Activated CD8-positive, alpha-beta memory T cell treated with anti-CD3 and anti-CD28 coated beads, Interleukin-2, amount 50 U/mL, for 24 hours (primary cell): Measurements from ENCODE around the gene ITGA3.
"Not testable (repeated sequence)": the region's sequence is repeated elsewhere in the genome, so short reads cannot be mapped to it uniquely, and the experiment has no call there.

Experiments
- DNase-seq: peaks from one replicate; pipeline ENCODE4 v3.0.0-alpha.2; 2020; ENCODE audit errors: extremely low read depth

The ITGA3 gene

DNA sequence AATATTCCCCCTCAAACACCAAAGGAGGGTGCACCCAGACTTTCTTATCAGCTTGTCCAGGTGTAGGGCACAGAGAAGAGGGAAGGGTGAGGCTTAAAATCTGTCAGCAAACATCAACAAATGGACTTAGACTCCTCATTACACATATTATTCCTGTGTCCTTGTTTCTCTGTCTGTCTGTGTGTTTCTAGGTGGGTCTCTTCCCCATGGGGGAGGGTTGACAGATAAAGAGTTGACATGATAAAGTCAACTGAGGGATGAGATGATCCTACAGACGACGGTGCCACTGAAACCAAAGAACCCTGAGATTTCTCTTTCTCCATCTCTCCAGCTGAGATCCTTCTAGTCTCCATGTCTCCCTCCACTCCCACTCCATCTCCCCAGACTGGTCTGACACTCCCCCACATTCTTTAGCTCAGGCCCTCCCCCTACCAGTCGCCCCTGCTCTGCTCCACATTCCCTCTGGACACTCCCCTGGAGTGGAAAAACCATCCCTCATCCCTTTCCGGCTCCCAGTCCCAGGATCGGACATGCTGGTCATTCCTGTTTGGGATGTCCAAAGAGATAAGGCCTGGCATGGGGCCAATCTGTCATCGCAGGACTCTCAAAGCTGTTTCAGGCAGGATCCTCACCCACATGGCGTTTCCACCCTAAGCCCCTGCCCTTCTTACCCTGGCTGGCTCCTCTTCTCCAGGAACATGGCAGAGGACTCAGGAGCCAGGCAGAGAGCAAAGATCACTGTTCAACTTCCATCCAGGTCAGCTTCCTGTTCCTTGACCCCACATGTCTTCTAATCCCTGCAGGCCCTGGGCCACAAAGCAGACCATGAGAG, 2.9 kb upstream of the ITGA3 start:
- no peak for DNase-seq

DNA sequence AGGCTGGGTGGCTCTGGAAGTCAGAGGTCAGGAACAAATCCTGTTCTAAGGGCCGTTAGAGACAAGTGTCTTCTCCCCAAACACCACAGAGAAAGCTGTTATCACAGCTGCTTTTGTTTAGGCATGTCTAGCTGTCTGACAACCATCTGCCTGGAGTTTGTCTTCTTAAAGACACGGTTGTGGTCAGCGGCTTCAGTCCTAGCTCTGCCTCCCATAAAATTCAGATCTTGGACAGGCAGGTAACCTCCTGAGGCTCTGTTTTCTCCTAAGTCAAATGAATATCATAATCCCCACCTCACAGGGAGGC, 2.3 kb upstream of the ITGA3 start:
- no peak for DNase-seq

DNA sequence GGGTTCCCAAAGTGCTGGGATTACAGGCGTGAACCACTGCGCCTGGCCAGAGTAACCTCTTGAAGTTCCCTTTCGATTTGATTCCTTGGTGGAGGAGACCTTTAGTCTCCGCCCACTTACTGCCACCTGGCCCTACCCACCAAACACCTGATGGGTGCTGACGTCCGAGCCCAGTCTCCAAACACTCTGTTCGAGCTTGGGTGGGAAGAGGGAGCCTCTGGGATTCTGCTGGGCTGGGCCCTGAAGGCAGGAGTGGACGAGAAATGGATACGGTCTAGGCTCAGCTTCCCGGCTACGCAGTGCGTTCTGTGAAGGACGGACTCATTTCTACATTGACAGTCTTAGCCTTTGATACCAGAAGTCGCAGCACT, 870 bp upstream of the ITGA3 start:
- no peak for DNase-seq

DNA sequence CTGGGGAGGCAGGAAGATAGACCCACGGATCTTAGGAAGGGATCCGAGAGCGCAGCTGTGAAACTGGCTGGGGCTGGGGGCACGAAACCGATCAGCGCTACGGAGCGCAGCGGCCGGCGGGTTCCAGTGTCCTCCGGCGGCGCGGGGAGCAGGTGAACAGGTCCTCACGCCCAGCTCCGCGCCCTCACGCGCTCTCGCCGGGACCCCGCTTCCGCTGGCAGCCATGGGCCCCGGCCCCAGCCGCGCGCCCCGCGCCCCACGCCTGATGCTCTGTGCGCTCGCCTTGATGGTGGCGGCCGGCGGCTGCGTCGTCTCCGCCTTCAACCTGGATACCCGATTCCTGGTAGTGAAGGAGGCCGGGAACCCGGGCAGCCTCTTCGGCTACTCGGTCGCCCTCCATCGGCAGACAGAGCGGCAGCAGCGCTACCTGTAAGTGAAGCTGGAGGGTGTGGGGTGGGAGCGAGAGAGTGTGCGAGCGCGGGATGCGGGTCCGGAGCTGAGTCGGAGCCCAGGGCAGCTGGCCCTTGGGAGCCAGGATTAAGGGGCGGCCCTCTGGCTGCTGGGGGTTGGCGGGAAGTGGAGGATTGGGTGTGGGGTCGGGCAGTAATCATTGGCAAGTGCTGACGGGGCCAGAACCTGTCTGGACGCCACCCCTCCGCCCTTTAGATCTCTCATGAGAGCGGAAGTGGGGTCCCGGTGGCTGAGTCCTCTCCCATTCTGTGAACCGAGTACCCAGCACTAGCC, 479 bp downstream of the ITGA3 start:
- no peak for DNase-seq

DNA sequence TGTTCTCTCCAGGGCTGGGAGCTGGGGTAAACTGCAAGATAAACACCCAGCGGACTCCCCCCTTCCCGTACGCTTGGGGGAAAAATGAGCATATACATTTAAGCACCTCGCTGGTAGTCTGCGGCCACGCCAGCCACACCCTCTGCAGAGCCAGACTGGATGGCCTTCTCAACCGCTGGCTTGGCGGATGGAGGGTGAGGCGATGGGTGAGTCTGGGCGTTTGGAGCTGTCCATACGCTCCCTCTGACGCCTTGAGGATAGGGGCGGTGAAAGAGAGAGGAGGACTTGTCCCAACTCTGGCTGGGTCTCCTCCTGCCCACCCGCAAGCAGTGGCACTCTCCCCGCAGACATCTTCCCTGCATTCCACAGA, 1.0 kb downstream of the ITGA3 start:
- DNase-seq: no peak

DNA sequence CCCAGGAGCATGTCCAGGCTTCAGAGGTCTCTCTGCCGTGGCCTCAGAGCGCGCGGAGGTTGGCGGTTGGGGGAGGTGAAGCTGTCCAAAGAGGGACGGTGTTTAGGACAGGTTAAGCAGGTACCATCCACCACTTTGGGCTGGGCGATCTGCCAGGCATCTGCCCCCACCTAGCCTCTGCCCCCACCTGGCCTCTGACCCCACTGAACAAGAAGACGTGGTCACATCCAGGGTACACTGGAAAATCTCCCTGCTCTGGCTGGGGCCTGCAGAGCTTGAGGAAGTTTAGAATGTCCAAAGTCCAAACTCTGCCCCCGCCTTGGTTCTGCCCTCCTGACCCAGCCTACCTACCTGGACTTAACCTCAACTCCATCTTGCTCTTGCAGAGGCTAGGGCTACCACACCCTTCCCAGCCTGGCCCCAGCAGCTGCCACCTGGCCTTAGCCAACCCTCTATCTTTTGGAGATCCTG, 1.6 kb downstream of the ITGA3 start:
- no peak for DNase-seq

DNA sequence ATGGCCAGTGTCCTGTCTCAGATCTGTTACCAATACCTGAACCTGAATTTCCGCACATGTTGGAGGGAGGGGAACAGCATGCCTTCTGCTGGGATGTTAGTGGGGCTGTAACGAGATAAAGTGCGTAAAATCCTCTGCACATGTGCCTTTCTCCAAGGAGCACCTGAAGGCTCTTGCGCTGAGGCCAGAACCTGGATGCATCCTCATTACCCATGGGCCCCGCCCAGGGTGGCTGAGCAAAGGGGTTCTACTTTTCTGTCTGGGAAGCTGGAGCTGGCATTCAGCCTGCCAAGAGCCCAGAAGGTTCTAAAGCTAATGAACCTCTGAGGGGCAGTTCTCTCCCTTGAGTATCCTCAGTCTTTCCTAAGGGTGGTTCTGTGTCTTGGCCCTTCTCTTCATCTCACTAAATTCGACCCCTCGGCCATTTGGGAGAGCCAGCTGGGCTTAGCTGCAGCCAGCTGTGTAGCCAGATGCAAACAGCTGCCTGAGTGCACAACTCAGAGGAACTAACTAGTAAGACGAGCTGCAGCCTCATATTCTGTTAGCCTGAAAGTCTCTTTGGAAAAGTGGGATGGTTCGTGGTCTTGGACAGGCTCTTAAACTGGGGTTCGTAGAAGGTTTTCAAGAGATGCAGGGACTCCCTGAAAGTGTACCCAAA, 2.5 kb downstream of the ITGA3 start:
- DNase-seq: no peak

DNA sequence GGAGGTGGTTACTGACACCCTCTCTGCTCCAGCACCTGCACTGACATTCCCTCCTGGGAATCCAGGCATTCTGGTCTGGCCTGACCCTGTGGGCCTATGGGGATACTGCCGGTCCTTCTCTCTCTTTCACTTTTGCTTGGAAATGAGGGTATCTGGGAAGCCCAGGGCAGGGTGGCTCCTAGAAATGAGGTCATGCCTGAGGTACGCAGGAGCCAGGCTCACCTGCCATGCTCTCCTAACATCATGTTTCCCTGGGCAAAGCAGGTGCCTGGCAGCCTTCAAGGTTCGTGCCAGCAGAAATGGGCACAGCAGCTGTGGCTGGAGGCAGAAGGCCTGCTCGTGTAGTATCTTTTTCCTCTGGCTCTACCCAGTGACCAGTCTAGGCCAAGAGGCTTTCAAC, 3.3 kb downstream of the ITGA3 start:
- DNase-seq: no peak

DNA sequence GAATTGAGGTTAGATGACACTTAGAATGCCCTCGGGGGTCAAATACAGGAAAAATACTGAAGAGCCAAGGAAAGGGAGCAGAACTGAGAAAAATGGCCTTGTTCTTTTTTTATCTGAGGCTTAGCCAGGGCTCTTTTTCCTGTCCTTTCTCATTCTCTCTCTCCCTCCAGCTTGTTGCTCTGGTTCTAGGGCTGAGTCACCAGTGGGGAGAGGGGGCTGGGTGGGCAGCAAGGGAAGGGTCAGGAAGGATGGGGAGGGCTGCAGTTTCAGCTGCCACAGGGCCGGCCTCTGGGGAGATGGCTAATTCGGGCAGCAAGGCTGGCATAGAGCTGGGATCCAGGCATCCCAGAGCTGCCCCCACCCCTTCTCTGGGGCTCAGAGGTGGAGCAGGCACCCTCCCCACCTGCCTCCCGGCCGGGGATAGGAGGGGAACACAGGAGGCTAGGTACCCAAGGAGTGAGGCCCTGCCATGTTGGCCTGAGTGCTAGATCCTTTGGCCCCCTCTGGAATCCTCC, 3.9 kb downstream of the ITGA3 start:
- no peak for DNase-seq

DNA sequence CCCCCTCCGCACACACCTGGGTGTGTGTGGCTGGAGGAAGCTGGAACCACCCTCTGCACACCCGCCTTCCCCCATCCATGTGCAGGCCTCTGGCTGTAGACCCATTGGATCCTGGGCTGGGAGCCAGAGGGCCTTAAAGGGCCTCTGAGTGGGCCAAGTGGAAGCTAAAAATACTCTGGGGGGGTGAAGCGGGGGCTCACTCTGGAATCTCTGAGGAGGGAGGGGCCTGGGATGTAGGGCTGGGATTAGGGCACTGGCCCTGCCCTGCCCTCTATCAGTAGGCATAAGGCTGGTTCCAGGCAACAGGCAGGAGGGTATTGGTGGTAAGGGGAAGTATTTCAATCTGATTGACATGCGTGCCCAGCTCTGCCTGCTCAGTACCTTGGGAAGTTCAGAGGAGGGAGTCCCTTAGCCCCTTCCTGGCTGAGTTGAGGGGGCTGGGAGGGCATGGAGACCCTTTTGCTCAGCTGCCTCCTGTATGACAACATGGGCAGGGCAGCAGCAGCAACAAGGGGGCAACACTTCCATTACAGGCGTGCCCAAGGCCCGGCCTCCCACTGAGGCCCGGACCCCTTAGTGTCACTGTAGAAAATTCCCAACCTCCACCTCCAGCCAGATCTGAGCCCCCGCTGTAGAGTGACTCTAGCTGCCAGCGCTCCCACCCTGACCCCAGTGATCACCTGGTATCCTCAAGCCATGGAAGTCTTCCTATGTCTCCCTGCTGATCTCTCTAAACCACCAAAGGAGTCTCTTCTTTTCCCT, 5.2 kb downstream of the ITGA3 start:
- no peak for DNase-seq

DNA sequence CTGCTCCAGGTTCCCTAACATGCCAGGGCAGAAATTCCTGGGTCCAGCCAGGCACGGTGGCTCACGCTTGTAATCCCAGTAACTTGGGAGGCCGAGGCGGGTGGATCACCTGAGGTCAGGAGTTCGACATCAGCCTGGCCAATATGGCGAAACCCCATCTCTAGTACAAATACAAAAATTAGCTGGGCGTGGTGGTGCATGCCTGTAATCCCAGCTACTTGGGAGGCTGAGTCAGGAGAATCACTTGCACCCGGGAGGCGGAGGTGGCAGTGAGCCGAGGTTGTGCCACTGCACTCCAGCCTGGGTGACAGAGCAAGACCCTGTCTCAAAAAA, 5.8 kb downstream of the ITGA3 start:
- not testable (repeated sequence) for DNase-seq

DNA sequence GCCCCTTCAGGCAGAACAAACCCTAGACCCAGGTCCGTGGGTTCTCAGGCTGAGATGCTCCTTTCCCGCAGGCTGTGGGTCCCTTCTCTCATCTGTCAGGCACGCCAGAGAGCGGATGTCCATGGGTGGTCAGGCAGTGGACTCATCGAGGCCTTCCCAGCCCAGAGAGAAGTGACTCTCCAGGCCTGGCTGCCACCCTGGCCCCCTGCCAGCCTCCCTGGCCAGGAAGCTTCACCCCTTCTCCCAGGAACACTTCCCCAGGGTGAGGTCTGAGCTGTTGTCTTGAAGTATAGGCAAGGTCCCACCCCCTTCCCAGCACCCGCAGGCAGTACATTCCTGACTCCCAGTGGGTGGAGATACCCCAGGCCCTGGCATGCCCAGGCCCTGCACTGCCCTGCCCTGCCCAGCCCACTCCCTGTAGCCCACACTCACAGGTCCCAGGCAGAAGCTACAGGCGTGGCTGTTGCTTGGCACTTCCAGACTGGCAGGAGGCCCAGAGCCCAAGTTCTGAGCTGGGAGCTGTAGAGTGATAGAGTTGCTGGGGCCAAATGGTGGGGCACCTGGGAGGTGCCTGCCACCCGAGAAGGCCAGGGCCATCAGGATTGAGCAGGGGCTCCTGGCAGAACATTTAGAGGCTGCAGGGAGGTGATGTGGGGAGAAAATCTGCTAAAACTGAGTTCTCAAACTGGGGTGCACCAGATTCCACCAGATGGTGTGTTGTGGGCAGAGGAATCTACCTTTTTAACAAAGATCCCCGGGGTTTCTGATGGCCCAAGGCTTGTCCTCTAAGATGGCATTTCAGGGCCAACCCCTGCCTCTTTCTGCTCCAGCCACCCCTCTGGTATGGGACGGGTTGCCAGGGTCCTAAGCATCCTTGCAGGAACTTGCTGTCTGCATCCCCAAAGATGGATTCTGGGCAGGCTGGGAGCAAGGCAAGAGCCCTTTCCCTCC, 6.7 kb downstream of the ITGA3 start:
- DNase-seq: no peak

DNA sequence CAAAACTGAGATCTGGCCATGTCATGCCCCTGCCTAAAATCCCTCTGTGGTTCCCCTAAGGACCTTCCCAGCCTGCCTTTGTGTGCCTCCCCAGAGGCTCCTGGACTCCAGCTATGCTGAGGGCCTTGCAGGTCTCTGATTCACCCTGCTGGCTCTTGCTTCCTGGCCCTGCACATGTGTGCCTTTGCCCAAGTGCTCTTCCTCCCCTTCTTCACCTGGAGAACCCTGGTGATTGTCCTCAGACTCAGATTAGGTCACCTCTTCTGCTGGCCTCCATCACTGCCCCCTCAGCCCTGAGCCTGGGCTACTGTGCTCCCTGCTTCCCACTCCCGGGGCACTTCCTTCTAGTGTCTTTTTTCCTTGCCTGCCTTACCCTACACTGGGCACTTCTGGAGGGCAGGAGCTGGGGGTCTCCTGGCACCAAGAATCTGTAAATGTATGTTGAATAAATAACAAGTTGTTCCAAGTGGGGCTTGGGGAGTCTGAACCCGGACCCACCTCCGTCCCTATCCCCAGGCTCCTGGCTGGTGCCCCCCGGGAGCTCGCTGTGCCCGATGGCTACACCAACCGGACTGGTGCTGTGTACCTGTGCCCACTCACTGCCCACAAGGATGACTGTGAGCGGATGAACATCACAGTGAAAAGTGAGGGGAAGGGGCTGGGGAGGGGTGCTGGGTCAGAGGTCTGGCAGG, 7.8 kb downstream of the ITGA3 start:
- no peak for DNase-seq

DNA sequence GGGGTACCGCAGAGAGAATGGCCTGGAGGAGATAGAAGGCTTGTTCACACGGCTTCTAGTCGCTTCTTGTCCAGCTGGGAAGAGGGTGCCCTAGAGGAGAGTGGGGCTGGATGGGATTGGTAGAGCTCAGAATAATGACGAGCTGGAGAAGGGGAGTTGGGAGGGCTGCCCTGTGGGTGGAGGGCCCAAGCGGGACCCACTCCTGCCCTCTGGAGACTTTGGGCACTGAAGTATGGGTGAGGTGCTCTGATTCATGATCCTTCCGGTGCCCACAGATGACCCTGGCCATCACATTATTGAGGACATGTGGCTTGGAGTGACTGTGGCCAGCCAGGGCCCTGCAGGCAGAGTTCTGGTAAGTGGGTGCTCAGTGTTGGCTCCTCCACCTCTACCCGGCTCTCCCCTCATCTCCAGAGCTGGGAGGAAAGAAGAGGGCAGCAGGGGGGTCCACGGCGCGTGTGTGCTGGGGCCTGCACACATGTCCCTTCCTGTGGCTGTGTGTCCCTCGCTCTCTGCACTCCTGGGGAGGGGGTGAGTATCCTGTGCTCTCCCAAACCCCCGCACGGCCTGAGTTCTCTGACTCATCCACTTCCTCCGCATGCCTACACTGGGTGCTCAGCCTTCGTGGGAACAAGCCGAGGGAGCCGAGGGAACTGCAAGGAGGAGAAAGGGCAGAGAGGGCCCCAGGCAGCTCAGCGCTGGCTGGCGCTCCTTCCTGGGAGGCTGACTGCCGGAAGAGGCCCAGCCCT, 8.5 kb downstream of the ITGA3 start:
- DNase-seq: no peak

DNA sequence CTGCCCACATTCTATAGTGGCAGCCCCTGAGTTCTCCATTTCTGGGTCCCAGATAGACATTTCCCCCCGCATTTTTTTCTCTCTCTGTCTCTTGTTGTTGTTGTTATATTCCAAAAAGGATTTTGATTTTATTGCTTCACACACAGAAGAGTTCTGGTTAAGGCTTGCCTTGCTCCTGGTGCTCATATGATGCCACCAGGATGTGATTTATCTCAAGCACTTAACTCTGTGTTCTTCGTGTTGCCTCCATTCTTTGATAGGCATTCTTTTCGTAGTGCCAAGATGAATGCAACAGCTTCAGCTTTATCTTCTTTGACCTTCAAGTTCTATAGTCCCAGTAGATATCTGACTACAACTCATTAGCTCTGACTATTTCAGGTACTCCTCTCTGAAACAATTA, 9.1 kb downstream of the ITGA3 start:
- no peak for DNase-seq

DNA sequence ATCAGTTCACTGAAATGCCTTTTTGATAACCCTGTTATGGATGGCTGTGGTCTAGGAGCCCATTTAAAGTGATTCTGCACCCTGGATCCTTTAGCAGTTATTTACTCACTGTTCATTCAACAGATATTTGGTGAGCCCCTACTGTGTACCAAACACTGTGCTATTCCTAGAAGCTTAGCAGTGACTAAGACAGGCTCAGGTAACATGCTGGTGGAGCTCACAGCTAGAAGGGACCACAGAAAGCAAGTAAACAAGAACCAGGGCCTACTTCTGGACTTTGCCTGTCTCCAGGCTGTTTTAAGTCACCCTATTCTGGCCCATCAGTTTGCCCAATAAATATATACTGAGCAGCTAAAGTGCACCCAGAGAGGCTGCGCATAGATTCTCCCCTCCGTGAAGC, 11.1 kb downstream of the ITGA3 start:
- no peak for DNase-seq

DNA sequence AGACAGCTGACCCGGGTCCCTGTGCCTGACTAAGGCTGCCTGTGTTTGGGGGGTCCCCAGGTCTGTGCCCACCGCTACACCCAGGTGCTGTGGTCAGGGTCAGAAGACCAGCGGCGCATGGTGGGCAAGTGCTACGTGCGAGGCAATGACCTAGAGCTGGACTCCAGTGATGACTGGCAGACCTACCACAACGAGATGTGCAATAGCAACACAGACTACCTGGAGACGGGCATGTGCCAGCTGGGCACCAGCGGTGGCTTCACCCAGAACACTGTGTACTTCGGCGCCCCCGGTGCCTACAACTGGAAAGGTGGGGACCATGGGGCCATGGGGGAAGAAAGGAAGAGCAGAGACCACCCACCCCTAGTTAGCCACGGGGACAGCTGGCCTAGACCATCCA, 12.1 kb downstream of the ITGA3 start:
- no peak for DNase-seq

DNA sequence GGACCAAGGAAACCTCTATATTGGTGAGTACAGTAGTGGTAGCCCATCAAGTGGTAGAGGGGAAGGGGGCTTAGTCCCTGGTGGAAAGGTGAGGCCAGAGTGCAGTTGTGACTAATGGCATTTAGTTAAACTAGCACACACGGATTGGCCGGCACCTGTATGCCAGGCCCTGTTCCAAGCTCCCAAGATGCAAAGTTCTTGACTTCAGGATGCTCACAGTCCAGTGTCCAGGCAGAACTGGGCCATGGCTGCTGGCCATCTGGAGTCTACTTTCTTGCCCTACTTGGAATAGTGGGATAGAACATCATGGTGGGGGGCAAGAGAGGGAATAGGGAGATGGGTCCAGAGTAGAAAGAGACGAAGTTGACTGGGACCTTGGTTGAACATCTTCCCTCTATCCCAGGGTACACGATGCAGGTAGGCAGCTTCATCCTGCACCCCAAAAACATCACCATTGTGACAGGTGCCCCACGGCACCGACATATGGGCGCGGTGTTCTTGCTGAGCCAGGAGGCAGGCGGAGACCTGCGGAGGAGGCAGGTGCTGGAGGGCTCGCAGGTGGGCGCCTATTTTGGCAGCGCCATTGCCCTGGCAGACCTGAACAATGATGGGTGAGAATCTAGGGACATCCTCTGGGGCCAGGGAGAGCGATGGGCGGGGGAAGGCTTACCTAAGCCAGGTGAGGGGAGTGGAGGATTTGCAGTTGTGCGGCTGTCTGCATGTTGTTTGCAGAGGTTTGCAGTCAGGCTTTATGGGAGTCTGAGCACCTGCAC, 15.2 kb downstream of the ITGA3 start:
- no peak for DNase-seq

DNA sequence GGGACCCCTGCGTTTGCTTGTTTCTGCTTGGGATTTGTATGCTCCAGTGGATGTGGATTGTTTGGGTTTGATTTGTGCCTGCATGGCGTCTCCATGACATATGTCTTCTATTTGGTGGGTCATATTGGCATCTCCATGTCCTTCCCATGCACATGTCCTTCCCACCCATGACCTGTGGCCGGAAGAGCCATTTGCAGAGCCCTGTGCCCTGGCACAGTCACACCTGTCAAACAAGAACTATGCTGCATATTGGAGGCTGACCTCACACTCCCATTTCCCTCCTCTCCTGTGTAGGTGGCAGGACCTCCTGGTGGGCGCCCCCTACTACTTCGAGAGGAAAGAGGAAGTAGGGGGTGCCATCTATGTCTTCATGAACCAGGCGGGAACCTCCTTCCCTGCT, 15.8 kb downstream of the ITGA3 start:
- DNase-seq: no peak
